Gastrocnemius medialis (tissue), 4 donors: ENCODE measurements around the gene PHF13. TPM values are rescaled to one million over a fixed set of nuclear protein-coding genes. Genes with fewer than 3 reads are reported as not detected.

Source experiments
- ATAC-seq, 2 donors: fragments of 150-250 bp; one replicate each; pipeline ENCODE4 v1.9.1; 2016
- DNase-seq, 2 donors: peaks; one replicate each; pipeline ENCODE4 v3.0.0-alpha.2; 2019
- H3K27ac ChIP-seq, 4 donors: fragments of 200-600 bp; sonication (generic); 1 replicate in 1 of 4; 2 replicates in 3 of 4; pipeline ENCODE4 v1.5.1; 2016 to 2018; ENCODE audit warnings: mild to moderate bottlenecking in 2 of 4, moderate library complexity in 1 of 4
- H3K27me3 ChIP-seq, 3 donors: fragments of 200-600 bp; sonication (generic) in 2 of 3; 1 replicate in 1 of 3; 2 replicates in 2 of 3; pipeline versions ENCODE4 v1.5.1 to v1.6.0; 2016 to 2019; ENCODE audit warnings: mild to moderate bottlenecking in 1 of 3, moderate library complexity in 1 of 3
- H3K36me3 ChIP-seq, 2 donors: fragments of 200-600 bp; sonication (generic) in 1 of 2; one replicate each; pipeline ENCODE4 v1.5.1; 2017 to 2018
- H3K4me1 ChIP-seq, 2 donors: fragments of 200-600 bp; sonication (generic) in 1 of 2; one replicate each; pipeline ENCODE4 v1.5.1; 2016 to 2017; ENCODE audit warnings: mild to moderate bottlenecking in 2 of 2
- H3K4me3 ChIP-seq, 4 donors: fragments of 200-600 bp; sonication (generic) in 3 of 4; 1 replicate in 1 of 4; 2 replicates in 3 of 4; pipeline ENCODE4 v1.5.1; 2016 to 2019; ENCODE audit warnings: mild to moderate bottlenecking in 2 of 4
- H3K9me3 ChIP-seq, 3 donors: fragments of 200-600 bp; sonication (generic) in 2 of 3; 1 replicate in 1 of 3; 2 replicates in 2 of 3; pipeline ENCODE4 v1.5.1; 2016 to 2019
- CTCF ChIP-seq, 5 experiments: fragments of 450-650 bp in 3 of 5; fragments of 200-600 bp in 2 of 5; sonication (generic) in 2 of 5; IDR thresholded peaks in 4 of 5; conservative IDR thresholded peaks in 1 of 5; 1 replicate in 4 of 5; 2 replicates in 1 of 5; pipeline ENCODE4 v1.5.1; 2016 to 2019; ENCODE audit warnings: antibody characterized with exemption in 5 of 5, mild to moderate bottlenecking in 3 of 5, moderate library complexity in 3 of 5
- POLR2A ChIP-seq, 2 donors: fragments of 450-650 bp; IDR thresholded peaks; one replicate each; pipeline ENCODE4 v1.6.1; 2017; ENCODE audit warnings: antibody characterized with exemption in 2 of 2, mild to moderate bottlenecking in 2 of 2, moderate library complexity in 2 of 2
- in situ Hi-C, 4 donors: fragments of 200-750 bp; cut with MboI; loops; one replicate each; pipeline versions ENCODE4 v1.15.0 to v1.8.0; 2017; ENCODE audit warnings: low sequenced_read_pairs in 4 of 4
- intact Hi-C: fragments of 100-400 bp; cut with DNase I; formaldehyde crosslinking; loops from one replicate; pipeline ENCODE4 v1.15.1; 2023; ENCODE audit warnings: low total_unique reads
- total RNA-seq, 4 donors: library from RNA; depleted of rRNA; stranded (reverse); fragments of >200 nt; gene quantifications; one replicate each; pipeline versions ENCODE4 v1.1.0 to v1.2.3, GENCODE V29; 2016

The PHF13 gene
- total RNA-seq, 4 donors from 2014 or later: 4.7 to 8.5 (median 5.3) TPM

GRCh38 chr1:6623269-6623965 lies 9.9 kb downstream of the PHF13 start:
- H3K36me3 ChIP-seq: peaks cover 0 to 34% of the 10 kb centered on the region in 2 donors
- no peaks in the 10 kb centered on the region for H3K27me3 ChIP-seq
- ATAC-seq (no peak), DNase-seq (no peak)
- TF ChIP-seq CTCF (IDR thresholded peaks at IDR 0.05 in 4 of 5, conservative IDR thresholded peaks at IDR 0.05 in 1 of 5) (no peak), POLR2A (IDR thresholded peaks at IDR 0.05) (no peak)
- in situ Hi-C loops (no loop called here), intact Hi-C loops (no loop called here)
- no peak overlapping the region for H3K27ac ChIP-seq
- H3K4me1 ChIP-seq: peaks cover 21% of the 10 kb centered on the region in 2 donors
- no peak overlapping the region for H3K4me3 ChIP-seq
- H3K9me3 ChIP-seq: no peaks in the 10 kb centered on the region

GRCh38 chr1:6624710-6625583 lies 11.4 kb downstream of the PHF13 start, which contains the start of gene THAP3:
Gene THAP3, plus strand, starts transcription at chr1:6624868. Its CDS starts 351 bp downstream, at chr1:6625219.
- peak within 1 kb of the TSS; percentile 80 to 92 (median 90) for H3K27ac ChIP-seq
- in situ Hi-C loops (loop anchor here in 1 of 4 donors (25.0 kb wide), 1 partner anchor 138 kb away; the partner anchor contains the start of gene PLEKHG5), intact Hi-C loops (loop anchor here (1.0 to 5.0 kb wide), 3 partner anchors 12 to 73 kb away; partner anchors contain the start of genes NOL9 and PHF13)
- no peaks in the 10 kb centered on the region for H3K9me3 ChIP-seq
- ATAC-seq (peak; percentile 81 to 89), DNase-seq (peak; percentile 75 to 83)
- peaks cover 0 to 41% of the 10 kb centered on the region in 2 donors for H3K36me3 ChIP-seq
- H3K4me3 ChIP-seq: peak within 1 kb of the TSS; percentile 68 to 83 (median 72)
- no peaks in the 10 kb centered on the region for H3K27me3 ChIP-seq
- TF ChIP-seq POLR2A (IDR thresholded peaks at IDR 0.05) (peak; percentile 37 to 46), CTCF (IDR thresholded peaks at IDR 0.05 in 4 of 5, conservative IDR thresholded peaks at IDR 0.05 in 1 of 5) (peak in 1 of 5 experiments; percentile 22)
- peaks cover 22 to 24% of the 10 kb centered on the region in 2 donors for H3K4me1 ChIP-seq

- peaks cover 0 to 41% of the 10 kb centered on the region in 2 donors for H3K36me3 ChIP-seq
- ATAC-seq (peak; percentile 37 to 48), DNase-seq (no peak)
- no peaks in the 10 kb centered on the region for H3K27me3 ChIP-seq
- no peaks in the 10 kb centered on the region for H3K9me3 ChIP-seq
- peak overlapping the region; percentile 80 to 92 (median 90) for H3K27ac ChIP-seq
- TF ChIP-seq CTCF (IDR thresholded peaks at IDR 0.05 in 4 of 5, conservative IDR thresholded peaks at IDR 0.05 in 1 of 5): no peak
- TF ChIP-seq POLR2A (IDR thresholded peaks at IDR 0.05): no peak
- intact Hi-C loops (loop anchor here (1.0 to 5.0 kb wide), 3 partner anchors 12 to 73 kb away; partner anchors contain the start of genes NOL9 and PHF13), in situ Hi-C loops (loop anchor here in 1 of 4 donors (25.0 kb wide), 1 partner anchor 138 kb away; the partner anchor contains the start of gene PLEKHG5)
- peaks cover 22 to 24% of the 10 kb centered on the region in 2 donors for H3K4me1 ChIP-seq
- H3K4me3 ChIP-seq: peak overlapping the region; percentile 68 to 83 (median 72)
Observed at GRCh38 chr1:6625584-6626149, 12.1 kb downstream of the PHF13 start.

GRCh38 chr1:6627031-6627430 lies 13.5 kb downstream of the PHF13 start:
- Histone ChIP-seq H3K9me3 (no peaks in the 10 kb centered on the region), H3K4me1 (peaks cover 22 to 24% of the 10 kb centered on the region in 2 donors), H3K36me3 (peaks cover 0 to 43% of the 10 kb centered on the region in 2 donors), H3K27ac (peak overlapping the region in 1 of 4 donors; percentile 14), H3K4me3 (no peak overlapping the region), H3K27me3 (no peaks in the 10 kb centered on the region)
- DNase-seq (no peak), ATAC-seq (no peak)
- TF ChIP-seq POLR2A (IDR thresholded peaks at IDR 0.05) (no peak), CTCF (IDR thresholded peaks at IDR 0.05 in 4 of 5, conservative IDR thresholded peaks at IDR 0.05 in 1 of 5) (no peak)
- in situ Hi-C loops: loop anchor here in 1 of 4 donors (25.0 kb wide), 1 partner anchor 140 kb away; the partner anchor contains the start of gene PLEKHG5
- intact Hi-C loops: loop anchor here (5.0 kb wide), 2 partner anchors 45 to 75 kb away; partner anchors contain the start of gene NOL9
